ENCODE results near the gene TTLL1.

DNA sequence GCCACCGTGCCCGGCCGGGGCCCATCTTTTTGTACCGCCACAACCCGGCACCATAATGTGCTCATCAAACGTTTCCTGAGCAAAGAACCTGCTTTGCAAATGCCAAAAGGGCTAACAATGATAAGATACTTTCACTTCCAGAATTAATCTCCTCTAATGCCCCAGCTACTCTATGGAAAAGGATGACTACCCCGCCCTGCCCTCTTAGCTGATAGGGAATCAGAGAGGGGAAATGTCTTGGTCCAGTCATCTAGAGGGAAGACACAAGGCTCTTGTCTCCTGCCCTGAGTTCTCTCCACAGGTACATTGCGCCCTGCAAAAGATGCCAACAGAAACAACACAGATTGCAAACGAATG, 586 bp downstream of the TTLL1 start:
- TF ChIP-seq GATA2 (IDR thresholded peaks at IDR 0.05; ENCODE audit: low read depth, low read length) (no peak), GATA3 (IDR thresholded peaks at IDR 0.05; ENCODE audit: low read depth, low read length) (no peak)
